OCI-LY7 (cell line): ENCODE results near the gene MEP1A. TPM values are rescaled to one million over a fixed set of nuclear protein-coding genes. Genes with fewer than 3 reads are reported as not detected.
"Not testable (repeated sequence)": the region's sequence is repeated elsewhere in the genome, so short reads cannot be mapped to it uniquely, and the experiment has no call there.

Source experiments
- BruUV-seq: library from RNA; stranded (reverse); fragments of 400-500 nt; replicated peaks from 2 replicates; lab custom pipeline; 2021; lab: Mats Ljungman, UMichigan
- CTCF ChIA-PET: fragments of 300-600 bp; sonication (Branson Sonifier 250); formaldehyde crosslinking; loops from one replicate; lab custom pipeline; 2022; ENCODE audit warnings: antibody characterized with exemption; ENCODE audit not compliant: unreplicated experiment; lab: Charles Lee
- POLR2A ChIA-PET: fragments of 300-600 bp; sonication (Branson Sonifier 250); formaldehyde crosslinking; loops from one replicate; lab custom pipeline; 2022; ENCODE audit warnings: antibody characterized with exemption; lab: Charles Lee
- DNase-seq: peaks from one replicate; pipeline ENCODE4 v3.0.0-alpha.2; 2015; ENCODE audit warnings: low spot score
- H2AFZ ChIP-seq: fragments of 200-600 bp; sonication (generic), shearing (Covaris generic); 2 replicates; pipeline ENCODE4 v1.6.1; 2014; ENCODE audit warnings: mild to moderate bottlenecking, antibody characterized with exemption, low read length, moderate library complexity
- H3K27ac ChIP-seq: fragments of 200-600 bp; sonication (generic); 2 replicates; pipeline ENCODE4 v1.5.1; 2014; ENCODE audit warnings: mixed run types, low read depth, mild to moderate bottlenecking, moderate library complexity, low read length, inconsistent platforms; ENCODE audit not compliant: poor library complexity, severe bottlenecking
- H3K36me3 ChIP-seq: fragments of 200-600 bp; sonication (generic); 2 replicates; pipeline ENCODE4 v1.6.1; 2014; ENCODE audit warnings: mild to moderate bottlenecking, antibody characterized with exemption, low read length, moderate library complexity, mixed read lengths; ENCODE audit not compliant: insufficient read depth
- H3K4me1 ChIP-seq: fragments of 200-600 bp; sonication (generic); 2 replicates; pipeline ENCODE4 v1.5.1; 2014; ENCODE audit warnings: mild to moderate bottlenecking, low read length; ENCODE audit not compliant: insufficient read depth, poor library complexity, severe bottlenecking
- H3K4me2 ChIP-seq: fragments of 200-600 bp; sonication (generic); 2 replicates; pipeline ENCODE4 v1.6.1; 2014; ENCODE audit warnings: mild to moderate bottlenecking, low read length
- H3K4me3 ChIP-seq: fragments of 200-600 bp; sonication (generic); 2 replicates; pipeline ENCODE4 v1.5.1; 2014; ENCODE audit warnings: mild to moderate bottlenecking, low read depth, low read length; ENCODE audit not compliant: poor library complexity, severe bottlenecking
- H3K79me2 ChIP-seq: fragments of 200-600 bp; sonication (generic); 2 replicates; pipeline ENCODE4 v1.6.1; 2016; ENCODE audit warnings: low read depth, mild to moderate bottlenecking, low read length, moderate library complexity, mixed read lengths; ENCODE audit not compliant: insufficient read depth
- H3K9me2 ChIP-seq: fragments of 200-600 bp; sonication (generic); 2 replicates; pipeline ENCODE4 v1.6.1; 2016; ENCODE audit warnings: mild to moderate bottlenecking, low read length, mixed read lengths; ENCODE audit not compliant: insufficient read depth
- H3K9me3 ChIP-seq: fragments of 200-600 bp; sonication (generic); 2 replicates; pipeline ENCODE4 v1.6.1; 2014; ENCODE audit warnings: mild to moderate bottlenecking, mixed run types, low read length, mixed read lengths
- H4K20me1 ChIP-seq: fragments of 200-600 bp; sonication (generic); 2 replicates; pipeline ENCODE4 v1.6.1; 2014; ENCODE audit warnings: mild to moderate bottlenecking, antibody characterized with exemption, low read length, moderate library complexity, mixed read lengths; ENCODE audit not compliant: insufficient read depth
- CTCF ChIP-seq: fragments of 200-600 bp; sonication (generic); conservative IDR thresholded peaks from 2 replicates; pipeline ENCODE4 v1.5.1; 2014; ENCODE audit warnings: mild to moderate bottlenecking, antibody characterized with exemption, low read length, moderate library complexity, mixed read lengths
- EZH2phosphoT487 ChIP-seq: fragments of 200-600 bp; sonication (generic); IDR thresholded peaks from 2 replicates; pipeline ENCODE4 v1.6.1; 2018; ENCODE audit warnings: low read depth, borderline replicate concordance, mild to moderate bottlenecking, mixed run types, antibody characterized with exemption, low read length, moderate library complexity, mixed read lengths
- intact Hi-C: fragments of 100-400 bp; cut with micrococcal nuclease; formaldehyde crosslinking; loops from one replicate; pipeline ENCODE4 v1.10.0; 2022; ENCODE audit not compliant: unreplicated experiment
- total RNA-seq, 2 experiments: library from RNA; depleted of rRNA in 1 of 2; stranded (reverse); fragments of >200 nt in 1 of 2; shearing (Covaris generic) in 1 of 2; gene quantifications; 2 replicates each; pipeline ENCODE4 v1.2.3, GENCODE V29; 2014 to 2022

Gene MEP1A
- total RNA-seq, 2 experiments from 2014 or later = not detected

DNA sequence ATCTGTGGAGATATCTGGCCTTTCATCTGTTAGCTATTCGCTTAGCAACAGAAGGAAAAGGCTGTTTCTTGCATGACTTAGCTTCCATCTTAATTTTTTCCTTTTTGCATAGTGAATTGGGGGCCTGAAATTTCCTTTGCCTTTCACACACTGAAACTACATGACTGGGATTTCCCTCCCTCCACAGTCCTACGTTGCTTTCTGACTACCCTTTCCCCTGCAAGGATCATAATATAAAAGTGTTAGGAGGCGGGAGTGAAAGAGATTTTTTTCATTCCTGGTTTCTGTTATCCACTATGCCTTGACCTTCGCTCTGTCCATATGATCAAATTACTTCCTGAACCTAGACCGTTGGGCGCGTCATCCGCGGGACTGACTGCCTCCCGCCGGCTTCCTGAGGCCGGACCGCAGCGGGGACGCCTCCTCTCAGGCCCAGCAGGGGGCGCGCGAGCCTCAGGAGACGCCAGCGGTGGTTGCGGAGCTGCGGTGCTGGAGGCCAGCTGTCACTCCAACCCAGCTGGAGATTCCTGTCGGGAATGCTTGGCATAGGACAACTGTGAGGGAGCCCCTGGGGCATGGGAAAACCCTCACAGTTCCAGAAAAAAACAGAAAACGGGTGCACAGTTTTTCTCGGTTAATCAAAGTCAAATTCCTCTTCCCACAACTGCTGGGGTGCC is 55.6 kb downstream of the MEP1A start:
- Histone ChIP-seq H3K4me1 (no peaks in the 10 kb centered on the region), H3K9me3 (no peaks in the 10 kb centered on the region), H3K9me2 (no peaks in the 10 kb centered on the region), H4K20me1 (no peaks in the 10 kb centered on the region), H2AFZ (peak overlapping the region; percentile 66; the same call in 1 of the 2 replicates), H3K79me2 (no peaks in the 10 kb centered on the region), H3K27ac (no peak overlapping the region), H3K4me3 (peak overlapping the region; percentile 29), H3K4me2 (no peak overlapping the region; the same call in 1 of the 2 replicates), H3K36me3 (no peaks in the 10 kb centered on the region)
- BruUV-seq = no TSS peak
- intact Hi-C loops = loop anchor here (2.0 kb wide), 1 partner anchor 198 kb away; no protein-coding TSS in a partner anchor
- POLR2A ChIA-PET = no interaction called here
- TF ChIP-seq EZH2phosphoT487 (no peak), CTCF (peak; percentile 91)
- peak; percentile 57 for DNase-seq
- CTCF ChIA-PET = interaction anchor here (0.6 kb wide), 1 partner anchor 55 kb away, joined by 3 read pairs; no protein-coding TSS in a partner anchor

DNA sequence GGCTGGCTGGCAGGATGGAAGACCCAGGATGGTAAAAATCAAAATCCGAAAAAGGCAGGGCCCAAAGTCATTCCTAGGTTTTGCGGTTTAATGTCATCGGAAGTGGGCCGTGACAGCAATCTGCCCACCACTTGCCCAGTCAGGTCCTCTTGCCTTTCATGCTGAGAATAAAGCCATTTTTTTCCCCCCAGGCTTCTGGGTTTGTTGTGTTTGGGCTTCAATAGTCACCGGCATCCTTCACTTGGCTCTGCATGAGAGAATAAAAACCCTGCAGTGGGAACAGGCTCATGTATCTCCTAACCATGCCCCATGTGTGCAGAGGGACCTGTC is 56.1 kb downstream of the MEP1A start:
- TF ChIP-seq CTCF = no peak
- TF ChIP-seq EZH2phosphoT487 = no peak
- ChIA-PET CTCF (interaction anchor here (0.6 kb wide), 1 partner anchor 54 kb away, joined by 3 read pairs; no protein-coding TSS in a partner anchor), POLR2A (no interaction called here)
- Histone ChIP-seq H3K79me2 (no peaks in the 10 kb centered on the region), H3K4me2 (no peak overlapping the region), H3K9me3 (no peaks in the 10 kb centered on the region), H3K27ac (no peak overlapping the region), H3K9me2 (no peaks in the 10 kb centered on the region), H3K36me3 (no peaks in the 10 kb centered on the region), H3K4me1 (no peaks in the 10 kb centered on the region), H3K4me3 (no peak overlapping the region), H2AFZ (no peak overlapping the region), H4K20me1 (no peaks in the 10 kb centered on the region)
- intact Hi-C loops = loop anchor here (2.0 kb wide), 1 partner anchor 197 kb away; no protein-coding TSS in a partner anchor
- BruUV-seq = no TSS peak
- no peak for DNase-seq

DNA sequence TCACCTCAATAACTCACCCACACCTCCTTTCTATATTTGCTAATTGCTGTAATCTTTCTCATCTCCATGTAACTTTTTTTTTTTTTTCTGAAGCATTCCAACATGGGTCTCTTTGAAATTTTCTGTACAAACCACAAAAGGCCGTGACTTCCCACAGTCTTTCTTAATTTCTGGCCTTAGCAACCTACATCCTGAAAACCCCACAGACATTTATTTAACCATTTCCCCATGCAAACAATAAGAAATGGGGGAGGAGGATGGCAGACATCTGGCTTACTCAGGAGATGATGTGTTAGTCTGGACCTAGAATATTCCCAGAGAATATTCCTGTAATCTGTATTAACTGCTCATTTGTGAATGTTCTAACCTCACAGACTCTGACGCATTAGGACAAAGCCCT is 57.6 kb downstream of the MEP1A start:
- Histone ChIP-seq H3K9me3 (no peaks in the 10 kb centered on the region), H3K9me2 (no peaks in the 10 kb centered on the region), H3K4me3 (no peak overlapping the region), H3K27ac (no peak overlapping the region), H3K4me2 (no peak overlapping the region), H3K79me2 (no peaks in the 10 kb centered on the region), H2AFZ (no peak overlapping the region), H4K20me1 (no peaks in the 10 kb centered on the region), H3K36me3 (no peaks in the 10 kb centered on the region), H3K4me1 (no peaks in the 10 kb centered on the region)
- TF ChIP-seq CTCF (no peak), EZH2phosphoT487 (no peak)
- intact Hi-C loops = loop anchor here (10.0 kb wide), 1 partner anchor 474 kb away; no protein-coding TSS in a partner anchor
- ChIA-PET CTCF (no interaction called here), POLR2A (no interaction called here)
- BruUV-seq = no TSS peak
- no peak for DNase-seq

DNA sequence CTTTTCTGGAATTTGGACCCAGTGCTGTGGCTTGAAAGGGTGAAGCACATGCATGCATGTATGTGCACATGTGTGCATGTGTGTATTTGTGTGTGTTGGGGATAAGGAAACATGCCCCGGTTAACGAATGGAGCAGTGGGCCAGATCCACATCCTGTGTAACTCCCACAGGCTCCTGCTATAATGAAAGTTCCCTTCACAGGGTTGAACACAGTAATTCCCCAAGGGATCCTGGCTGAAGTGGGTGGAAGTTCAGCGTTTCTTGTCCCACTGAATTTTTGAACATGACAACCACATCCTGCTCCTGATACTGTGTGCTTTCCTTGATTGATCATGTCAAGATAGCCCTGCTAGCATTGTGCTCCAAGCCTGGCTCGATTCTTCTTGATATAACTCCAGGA is 58.4 kb downstream of the MEP1A start:
- H4K20me1 ChIP-seq, H3K4me2 ChIP-seq, H3K36me3 ChIP-seq, H3K79me2 ChIP-seq, BruUV-seq, DNase-seq, CTCF ChIA-PET, H3K4me3 ChIP-seq, H3K4me1 ChIP-seq, H3K9me2 ChIP-seq, H2AFZ ChIP-seq, H3K27ac ChIP-seq, H3K9me3 ChIP-seq, POLR2A ChIA-PET: not testable (repeated sequence)
- intact Hi-C loops = loop anchor here (10.0 kb wide), 1 partner anchor 473 kb away; no protein-coding TSS in a partner anchor
